Neural cell (in vitro differentiated cells): Measurements from ENCODE around the gene TMEM132C. TPM values are rescaled to one million over a fixed set of nuclear protein-coding genes. Genes with fewer than 3 reads are reported as not detected.

ENCODE experiments used
- H2AFZ ChIP-seq: fragments of 200-600, 300-800 bp; sonication (generic), shearing (Covaris generic); 2 replicates; pipeline ENCODE4 v1.6.0; 2014; ENCODE audit warnings: low read depth, mild to moderate bottlenecking, antibody characterized with exemption, low read length, moderate library complexity
- H3F3A ChIP-seq: fragments of 200-600 bp; shearing (Covaris generic); 2 replicates; pipeline ENCODE4 v1.6.1; 2016; ENCODE audit warnings: mild to moderate bottlenecking, moderate library complexity, mixed read lengths, antibody characterized with exemption, low read length; ENCODE audit not compliant: insufficient read depth, poor library complexity, severe bottlenecking
- H3K27ac ChIP-seq: fragments of 200-600, 300-800 bp; sonication (generic), shearing (Covaris generic); 2 replicates; pipeline ENCODE4 v1.5.1; 2014; ENCODE audit warnings: mild to moderate bottlenecking, low read length, moderate library complexity
- H3K27me3 ChIP-seq: fragments of 300-800, 200-600 bp; sonication (generic), shearing (Covaris generic); 2 replicates; pipeline ENCODE4 v1.6.0; 2014; ENCODE audit warnings: mild to moderate bottlenecking, low read depth, low read length, moderate library complexity; ENCODE audit not compliant: insufficient read depth
- H3K36me3 ChIP-seq: fragments of 300-800, 200-600 bp; sonication (generic), shearing (Covaris generic); 2 replicates; pipeline ENCODE4 v1.5.1; 2014; ENCODE audit warnings: mild to moderate bottlenecking, antibody characterized with exemption, low read length, moderate library complexity; ENCODE audit not compliant: insufficient read depth
- H3K4me2 ChIP-seq: fragments of 300-800, 200-600 bp; sonication (generic), shearing (Covaris generic); 2 replicates; pipeline ENCODE4 v1.6.0; 2014; ENCODE audit warnings: mild to moderate bottlenecking, low read length
- H3K4me3 ChIP-seq: fragments of 300-800, 200-600 bp; sonication (generic), shearing (Covaris generic); 2 replicates; pipeline ENCODE4 v1.5.1; 2014; ENCODE audit warnings: mild to moderate bottlenecking, low read length, moderate library complexity
- H3K79me2 ChIP-seq: fragments of 200-600 bp; shearing (Covaris generic); replicated peaks from 2 replicates; pipeline ENCODE4 v1.6.0; 2014; ENCODE audit warnings: mild to moderate bottlenecking, low read length, moderate library complexity; ENCODE audit not compliant: insufficient read depth
- H3K9ac ChIP-seq: fragments of 300-800, 200-600 bp; sonication (generic), shearing (Covaris generic); 2 replicates; pipeline ENCODE4 v1.6.1; 2016; ENCODE audit warnings: mild to moderate bottlenecking, low read length, mixed read lengths
- H3K9me2 ChIP-seq: fragments of 200-600 bp; shearing (Covaris generic); 2 replicates; pipeline ENCODE4 v1.6.1; 2016; ENCODE audit warnings: mild to moderate bottlenecking, low read length, mixed read lengths; ENCODE audit not compliant: insufficient read depth
- H3K9me3 ChIP-seq: fragments of 200-600, 300-800 bp; sonication (generic), shearing (Covaris generic); 2 replicates; pipeline ENCODE4 v1.6.1; 2016; ENCODE audit warnings: mild to moderate bottlenecking, mixed run types, low read length, moderate library complexity, mixed read lengths
- H4K20me1 ChIP-seq: fragments of 200-600 bp; shearing (Covaris generic); 2 replicates; pipeline ENCODE4 v1.6.1; 2016; ENCODE audit warnings: mild to moderate bottlenecking, mixed run types; ENCODE audit not compliant: insufficient read depth
- EZH2 ChIP-seq: fragments of 200-600, 300-800 bp; shearing (Covaris generic), sonication (generic); IDR thresholded peaks from 2 replicates; pipeline ENCODE4 v1.6.1; 2014; ENCODE audit warnings: antibody characterized with exemption, low read length, borderline replicate concordance, mild to moderate bottlenecking; ENCODE audit not compliant: insufficient read depth, poor library complexity, severe bottlenecking
- MXI1 ChIP-seq: fragments of 450-650 bp; conservative IDR thresholded peaks from 2 replicates; pipeline ENCODE4 v1.6.1; 2014; ENCODE audit warnings: antibody characterized with exemption, mild to moderate bottlenecking; ENCODE audit not compliant: poor library complexity, severe bottlenecking
- POLR2AphosphoS5 ChIP-seq: IDR thresholded peaks from 2 replicates; pipeline ENCODE4 v1.6.1; 2012
- RAD21 ChIP-seq: fragments of 450-650 bp; conservative IDR thresholded peaks from 2 replicates; pipeline ENCODE4 v1.6.1; 2014; ENCODE audit warnings: antibody characterized with exemption, mild to moderate bottlenecking, moderate library complexity
- TAF1 ChIP-seq: IDR thresholded peaks from 2 replicates; pipeline ENCODE4 v1.6.1; 2012; ENCODE audit warnings: low read depth
- polyA plus RNA-seq: library from polyadenylated mRNA; depleted of rRNA; stranded (reverse); fragments of >200 nt; gene quantifications from 2 replicates; pipeline ENCODE4 v1.2.3, GENCODE V29; 2014
- TF ChIP-seq, protein P1 (sequence below): IDR thresholded peaks from 2 replicates; pipeline ENCODE4 v1.6.1; 2012; ENCODE audit warnings: borderline replicate concordance
- TF ChIP-seq, protein P2 (sequence below): fragments of 450-650 bp; IDR thresholded peaks from 2 replicates; pipeline ENCODE4 v1.5.1; 2014; ENCODE audit warnings: antibody characterized with exemption, mild to moderate bottlenecking, moderate library complexity; ENCODE audit not compliant: poor library complexity, severe bottlenecking

TMEM132C gene
- polyA plus RNA-seq, 1 donor from 2014 or later, result 0.06 TPM

DNA sequence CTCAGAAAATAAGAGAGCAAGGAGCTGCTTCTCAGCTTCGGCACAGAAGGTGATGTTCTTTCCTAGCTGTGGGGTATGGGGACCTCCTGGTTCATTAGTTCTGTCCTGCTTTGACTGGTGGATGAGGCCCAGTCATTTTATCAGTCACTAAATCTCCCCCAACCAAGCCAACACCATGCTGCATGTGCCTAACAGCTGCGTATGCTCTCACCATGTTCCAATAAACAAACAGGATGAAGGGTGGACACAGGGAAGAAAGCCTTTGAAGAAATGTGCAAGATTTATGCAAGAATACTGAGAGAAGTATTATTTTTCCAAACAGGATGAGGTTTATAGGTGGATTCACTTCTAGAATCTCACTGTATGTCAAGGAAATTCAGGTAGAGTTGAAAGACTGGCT is 156.2 kb downstream of the TMEM132C start:
- Histone ChIP-seq H3K27ac (no peak overlapping the region), H3K79me2 (no peaks in the 10 kb centered on the region), H3K9ac (no peak overlapping the region), H2AFZ (no peak overlapping the region), H3F3A (no peaks in the 10 kb centered on the region), H4K20me1 (no peaks in the 10 kb centered on the region), H3K9me3 (no peaks in the 10 kb centered on the region), H3K4me3 (no peak overlapping the region), H3K9me2 (no peaks in the 10 kb centered on the region), H3K4me2 (no peak overlapping the region), H3K36me3 (no peaks in the 10 kb centered on the region), H3K27me3 (no peaks in the 10 kb centered on the region)
- TF ChIP-seq POLR2AphosphoS5 (no peak), MXI1 (no peak), TAF1 (no peak), RAD21 (no peak), EZH2 (no peak)
- TF ChIP-seq, protein P1, sequence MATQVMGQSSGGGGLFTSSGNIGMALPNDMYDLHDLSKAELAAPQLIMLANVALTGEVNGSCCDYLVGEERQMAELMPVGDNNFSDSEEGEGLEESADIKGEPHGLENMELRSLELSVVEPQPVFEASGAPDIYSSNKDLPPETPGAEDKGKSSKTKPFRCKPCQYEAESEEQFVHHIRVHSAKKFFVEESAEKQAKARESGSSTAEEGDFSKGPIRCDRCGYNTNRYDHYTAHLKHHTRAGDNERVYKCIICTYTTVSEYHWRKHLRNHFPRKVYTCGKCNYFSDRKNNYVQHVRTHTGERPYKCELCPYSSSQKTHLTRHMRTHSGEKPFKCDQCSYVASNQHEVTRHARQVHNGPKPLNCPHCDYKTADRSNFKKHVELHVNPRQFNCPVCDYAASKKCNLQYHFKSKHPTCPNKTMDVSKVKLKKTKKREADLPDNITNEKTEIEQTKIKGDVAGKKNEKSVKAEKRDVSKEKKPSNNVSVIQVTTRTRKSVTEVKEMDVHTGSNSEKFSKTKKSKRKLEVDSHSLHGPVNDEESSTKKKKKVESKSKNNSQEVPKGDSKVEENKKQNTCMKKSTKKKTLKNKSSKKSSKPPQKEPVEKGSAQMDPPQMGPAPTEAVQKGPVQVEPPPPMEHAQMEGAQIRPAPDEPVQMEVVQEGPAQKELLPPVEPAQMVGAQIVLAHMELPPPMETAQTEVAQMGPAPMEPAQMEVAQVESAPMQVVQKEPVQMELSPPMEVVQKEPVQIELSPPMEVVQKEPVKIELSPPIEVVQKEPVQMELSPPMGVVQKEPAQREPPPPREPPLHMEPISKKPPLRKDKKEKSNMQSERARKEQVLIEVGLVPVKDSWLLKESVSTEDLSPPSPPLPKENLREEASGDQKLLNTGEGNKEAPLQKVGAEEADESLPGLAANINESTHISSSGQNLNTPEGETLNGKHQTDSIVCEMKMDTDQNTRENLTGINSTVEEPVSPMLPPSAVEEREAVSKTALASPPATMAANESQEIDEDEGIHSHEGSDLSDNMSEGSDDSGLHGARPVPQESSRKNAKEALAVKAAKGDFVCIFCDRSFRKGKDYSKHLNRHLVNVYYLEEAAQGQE, result no peak

DNA sequence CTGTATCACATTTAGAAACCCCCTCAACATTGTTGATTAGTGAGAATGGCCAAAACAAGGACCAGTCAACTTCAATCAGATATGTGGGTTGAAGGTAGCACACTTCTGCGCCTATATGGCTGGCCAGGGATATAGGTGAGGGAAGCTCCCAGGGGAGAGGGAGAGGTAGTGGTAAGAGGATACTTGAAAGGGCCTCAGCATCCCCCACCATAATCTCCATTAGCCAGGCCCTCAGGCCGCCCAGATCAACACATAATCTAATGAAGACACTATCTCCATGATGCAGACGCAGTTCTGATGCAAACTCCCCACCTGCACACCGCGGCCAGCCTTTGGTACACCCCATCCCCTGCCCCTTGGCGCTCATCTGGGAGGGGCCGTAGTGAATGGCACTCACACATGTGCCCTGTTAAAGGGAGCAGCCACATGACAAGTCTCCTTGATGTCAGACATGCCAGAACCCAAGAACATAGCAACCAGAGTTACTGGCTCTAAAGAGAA is 158.0 kb downstream of the TMEM132C start:
- Histone ChIP-seq H4K20me1 (no peaks in the 10 kb centered on the region), H3K9me3 (no peaks in the 10 kb centered on the region), H3K9me2 (no peaks in the 10 kb centered on the region), H3K27me3 (no peaks in the 10 kb centered on the region), H3K79me2 (no peaks in the 10 kb centered on the region), H3K36me3 (no peaks in the 10 kb centered on the region), H3F3A (no peaks in the 10 kb centered on the region), H3K9ac (no peak overlapping the region), H3K27ac (no peak overlapping the region), H3K4me2 (no peak overlapping the region), H2AFZ (no peak overlapping the region), H3K4me3 (no peak overlapping the region)
- no peak for TF ChIP-seq RAD21
- no peak for TF ChIP-seq TAF1
- no peak for TF ChIP-seq EZH2
- TF ChIP-seq, protein P2, sequence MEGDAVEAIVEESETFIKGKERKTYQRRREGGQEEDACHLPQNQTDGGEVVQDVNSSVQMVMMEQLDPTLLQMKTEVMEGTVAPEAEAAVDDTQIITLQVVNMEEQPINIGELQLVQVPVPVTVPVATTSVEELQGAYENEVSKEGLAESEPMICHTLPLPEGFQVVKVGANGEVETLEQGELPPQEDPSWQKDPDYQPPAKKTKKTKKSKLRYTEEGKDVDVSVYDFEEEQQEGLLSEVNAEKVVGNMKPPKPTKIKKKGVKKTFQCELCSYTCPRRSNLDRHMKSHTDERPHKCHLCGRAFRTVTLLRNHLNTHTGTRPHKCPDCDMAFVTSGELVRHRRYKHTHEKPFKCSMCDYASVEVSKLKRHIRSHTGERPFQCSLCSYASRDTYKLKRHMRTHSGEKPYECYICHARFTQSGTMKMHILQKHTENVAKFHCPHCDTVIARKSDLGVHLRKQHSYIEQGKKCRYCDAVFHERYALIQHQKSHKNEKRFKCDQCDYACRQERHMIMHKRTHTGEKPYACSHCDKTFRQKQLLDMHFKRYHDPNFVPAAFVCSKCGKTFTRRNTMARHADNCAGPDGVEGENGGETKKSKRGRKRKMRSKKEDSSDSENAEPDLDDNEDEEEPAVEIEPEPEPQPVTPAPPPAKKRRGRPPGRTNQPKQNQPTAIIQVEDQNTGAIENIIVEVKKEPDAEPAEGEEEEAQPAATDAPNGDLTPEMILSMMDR, result no peak

DNA sequence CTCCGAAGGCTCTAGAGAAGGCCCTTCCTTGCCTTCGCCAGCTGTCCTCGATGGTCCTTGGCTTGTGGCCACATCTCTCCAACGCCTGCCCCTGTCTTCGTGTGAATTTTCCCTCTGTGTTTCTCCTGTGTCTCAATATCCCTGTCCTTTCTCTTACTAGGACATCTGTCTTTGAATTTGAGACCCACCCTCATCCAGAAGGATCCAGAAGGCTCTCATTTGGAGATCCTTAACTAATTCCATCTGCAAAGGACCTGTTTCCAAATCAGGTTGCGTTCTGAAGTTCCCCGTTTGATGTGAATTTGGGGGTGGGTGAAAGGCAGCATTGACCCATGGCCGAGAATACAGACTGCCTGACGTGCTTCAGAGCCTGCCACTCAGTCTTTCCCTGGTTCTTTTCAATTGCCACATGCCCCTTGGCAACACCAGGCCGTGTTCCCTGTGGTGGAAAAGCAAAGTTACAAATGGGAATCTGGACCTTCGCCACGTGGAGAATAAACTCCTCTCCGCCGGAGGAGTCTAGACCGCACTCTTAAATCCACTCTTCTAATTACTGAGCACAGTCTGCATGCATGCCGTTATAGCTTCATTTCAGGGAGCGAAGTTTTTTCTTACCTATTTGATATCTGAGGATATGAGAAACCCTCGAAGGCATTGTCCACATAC is 158.8 kb downstream of the TMEM132C start:
- TF ChIP-seq RAD21 (no peak), MXI1 (no peak)
- no peaks in the 10 kb centered on the region for H4K20me1 ChIP-seq

More for the DNA sequence above, 158.8 kb downstream of the TMEM132C start:
- no peaks in the 10 kb centered on the region for H3K9me2 ChIP-seq
- no peak overlapping the region for H3K4me2 ChIP-seq
- no peaks in the 10 kb centered on the region for H3K27me3 ChIP-seq
- no peak overlapping the region for H3K27ac ChIP-seq
- no peaks in the 10 kb centered on the region for H3F3A ChIP-seq
- H3K4me3 ChIP-seq, result no peak overlapping the region
- H3K79me2 ChIP-seq, result no peaks in the 10 kb centered on the region
- no peaks in the 10 kb centered on the region for H3K9me3 ChIP-seq
- H3K36me3 ChIP-seq, result no peaks in the 10 kb centered on the region
- no peak overlapping the region for H3K9ac ChIP-seq
- no peak overlapping the region for H2AFZ ChIP-seq
